HG02973 (cell line): ENCODE data around the gene RTN4RL1.

Experiments used
- ATAC-seq: cut with Tn5 transposase; IDR thresholded peaks from one replicate; pipeline ENCODE4 v1.9.1; 2021; ENCODE audit warnings: moderate library complexity; ENCODE audit not compliant: unreplicated experiment

Gene RTN4RL1

DNA sequence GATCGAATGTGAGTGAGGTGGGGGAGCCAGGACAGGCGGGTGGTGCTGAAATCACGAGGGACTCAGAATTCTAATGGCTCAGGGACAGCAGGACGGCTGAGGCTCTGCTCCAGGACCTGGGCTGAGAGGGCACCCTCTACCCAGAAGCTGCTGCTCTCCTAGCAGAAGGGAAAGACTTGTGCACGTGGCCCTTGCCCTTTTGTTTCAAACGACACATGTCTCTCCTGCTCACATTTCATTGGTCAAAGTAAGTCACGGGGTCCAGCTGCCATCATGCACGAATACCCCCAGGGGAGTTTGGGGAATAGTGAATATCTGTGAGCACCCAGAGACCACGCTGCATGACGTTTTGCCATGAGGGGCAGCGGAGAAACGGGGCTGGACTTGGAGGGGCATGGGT, 73.2 kb downstream of the RTN4RL1 start:
- no peak for ATAC-seq

- no peak for ATAC-seq
These were observed 75.4 kb downstream of the RTN4RL1 start for GRCh38 chr17:1949754-1950153.

GRCh38 chr17:1948517-1948825, 76.7 kb downstream of the RTN4RL1 start:
- ATAC-seq: no peak

- ATAC-seq: no peak
These were observed 77.2 kb downstream of the RTN4RL1 start for GRCh38 chr17:1947743-1948516.

DNA sequence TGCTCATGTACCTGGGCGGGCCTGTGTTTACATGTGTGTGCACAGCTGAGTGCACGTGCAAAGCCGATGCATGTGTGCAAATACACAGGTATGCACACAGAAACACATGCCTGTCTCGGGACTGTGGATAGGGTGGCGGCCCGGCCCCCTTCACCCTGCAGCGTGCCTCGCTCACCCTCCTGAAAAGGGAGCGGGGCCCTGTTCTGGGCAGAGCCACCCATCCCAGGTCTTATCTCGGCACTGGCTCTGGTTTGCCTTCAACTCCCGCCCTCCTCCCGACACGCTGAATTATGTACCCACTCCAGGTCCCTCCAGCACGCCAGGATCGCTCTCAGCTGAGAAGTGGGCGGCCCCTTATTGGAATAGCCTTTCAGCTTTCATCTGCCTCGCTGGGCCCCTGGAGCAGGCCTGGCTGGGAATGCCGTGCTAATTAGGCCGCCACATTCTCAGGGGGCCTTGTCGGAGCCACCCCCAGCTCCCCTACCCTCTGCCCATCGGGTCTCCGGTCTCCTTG, 77.8 kb downstream of the RTN4RL1 start:
- ATAC-seq: no peak

GRCh38 chr17:1946021-1946932, 78.9 kb downstream of the RTN4RL1 start:
- ATAC-seq: no peak

DNA sequence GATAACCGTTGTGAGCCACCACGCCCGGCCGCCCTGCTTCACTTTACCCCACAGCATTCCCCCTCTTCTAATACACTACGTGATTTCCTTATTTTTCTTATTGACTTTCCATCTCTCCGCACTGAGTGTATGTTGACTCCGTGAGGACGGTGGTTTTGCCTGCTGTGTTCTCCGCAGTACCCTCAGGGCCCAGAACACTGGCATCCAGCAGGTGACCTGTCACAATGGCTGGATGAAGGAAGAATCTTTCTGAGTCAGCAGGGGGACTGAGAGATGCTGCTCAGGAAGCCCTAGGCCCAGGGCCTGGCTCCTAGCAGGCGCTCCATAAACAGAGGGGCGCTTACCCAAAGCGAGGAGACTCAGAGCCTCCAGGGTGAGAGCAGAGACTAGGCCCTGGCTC, 79.5 kb downstream of the RTN4RL1 start:
- ATAC-seq: no peak

- no peak for ATAC-seq
These were observed 81.7 kb downstream of the RTN4RL1 start for GRCh38 chr17:1943436-1943831.

DNA sequence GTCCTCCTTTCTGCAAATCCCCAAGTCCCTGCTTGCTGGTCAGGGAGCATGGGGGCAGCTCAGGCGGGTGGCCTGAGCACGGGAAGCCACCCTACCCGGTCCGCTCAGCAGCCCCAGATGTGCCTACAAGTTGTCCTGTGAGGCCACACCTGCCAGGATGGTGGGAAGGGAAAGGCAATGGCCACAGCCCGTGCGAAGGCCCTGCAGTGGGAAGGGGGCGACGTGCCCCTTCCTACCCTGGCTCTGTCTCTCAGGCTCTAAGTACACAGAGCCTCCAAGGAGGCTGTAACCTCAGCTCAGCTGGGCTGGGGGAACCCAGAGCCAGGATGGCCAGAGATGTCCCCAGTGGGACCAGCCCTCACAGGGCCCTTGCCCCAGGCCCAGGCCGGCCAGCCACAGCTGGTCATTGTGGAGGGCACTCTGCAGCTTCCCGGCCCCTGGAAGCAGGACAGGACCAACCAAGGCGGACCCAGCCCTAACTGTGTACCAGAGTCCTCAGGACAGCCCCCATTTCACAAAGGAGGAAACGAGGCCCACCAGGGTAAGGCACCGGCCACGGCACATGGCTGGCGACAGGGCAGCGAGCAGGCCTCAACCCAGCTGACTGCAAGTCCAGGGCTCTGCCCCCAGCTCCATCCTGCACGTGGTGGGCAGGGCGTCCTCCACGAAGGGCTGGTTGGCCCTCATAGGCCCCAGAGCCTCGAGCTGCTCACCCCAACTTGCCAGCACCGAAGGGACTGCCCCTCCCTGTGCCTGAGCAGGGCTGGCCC, 82.3 kb downstream of the RTN4RL1 start:
- ATAC-seq: no peak

- ATAC-seq: no peak
These were observed 83.1 kb downstream of the RTN4RL1 start for GRCh38 chr17:1942066-1942365.

- ATAC-seq: no peak
These were observed 83.7 kb downstream of the RTN4RL1 start for GRCh38 chr17:1941272-1942065.

DNA sequence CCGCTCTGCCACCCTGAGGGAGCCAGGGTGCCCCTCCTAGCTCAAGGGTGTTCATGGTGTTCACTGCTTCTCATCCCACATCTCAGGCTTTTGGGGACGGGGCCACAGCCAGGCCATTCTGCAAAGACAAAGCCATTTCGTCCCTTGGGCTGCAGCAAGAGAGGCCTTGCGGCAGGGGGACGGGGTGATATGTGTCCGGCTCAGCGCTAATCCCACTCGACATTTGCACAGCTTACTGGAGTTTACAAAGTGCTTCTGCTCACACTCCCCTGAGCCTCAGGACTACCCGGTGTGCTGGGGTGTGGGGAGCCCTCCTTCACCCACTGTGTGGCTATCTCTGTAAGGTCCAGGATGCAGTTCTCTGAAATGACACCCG, 84.3 kb downstream of the RTN4RL1 start:
- ATAC-seq: no peak

DNA sequence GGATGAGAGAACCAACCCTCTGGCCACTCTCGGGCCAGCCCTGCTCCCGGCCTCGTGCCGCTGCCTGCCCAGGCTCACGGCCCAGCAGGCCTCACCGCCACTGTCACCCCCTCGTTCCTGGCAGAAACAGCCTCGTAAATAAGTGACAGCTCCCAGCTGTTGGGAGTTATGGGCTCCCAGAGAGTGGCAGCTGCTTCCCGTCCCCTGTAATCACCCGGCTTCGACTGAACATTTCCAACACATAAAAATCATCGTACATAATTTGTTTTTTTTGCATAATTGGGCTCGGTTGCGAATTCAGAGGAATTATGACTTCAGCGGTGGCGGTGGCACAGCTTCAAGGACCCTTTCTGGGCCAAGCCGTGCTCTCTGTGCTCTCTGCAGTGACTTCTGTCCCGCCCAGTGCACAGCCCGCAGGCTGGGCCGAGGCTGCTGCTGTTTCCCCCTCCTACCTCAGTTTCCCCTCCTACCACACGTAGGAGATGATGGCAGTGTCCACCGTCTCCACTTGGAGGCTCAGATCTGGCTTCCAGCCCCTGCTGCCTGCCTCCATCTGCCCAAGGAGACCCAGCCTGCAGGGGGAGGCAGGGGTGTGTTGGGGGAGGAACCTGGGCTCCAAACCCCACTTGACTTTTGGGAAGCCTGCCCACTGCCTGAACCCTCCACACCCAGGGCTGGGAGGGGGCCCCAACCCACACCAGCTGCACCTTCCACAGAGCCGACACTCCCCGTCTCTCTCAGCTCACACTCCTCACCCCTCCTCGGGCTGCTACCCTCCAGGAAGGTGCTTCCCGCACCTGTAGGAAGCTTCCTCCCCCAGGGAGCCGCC, 84.9 kb downstream of the RTN4RL1 start:
- no peak for ATAC-seq

GRCh38 chr17:1937461-1937860, 87.7 kb downstream of the RTN4RL1 start:
- no peak for ATAC-seq

- ATAC-seq: no peak
These were observed 88.4 kb downstream of the RTN4RL1 start for GRCh38 chr17:1936766-1937165.

- no peak for ATAC-seq
These were observed 90.2 kb downstream of the RTN4RL1 start for GRCh38 chr17:1934901-1935300.

GRCh38 chr17:1933875-1934715, 91.0 kb downstream of the RTN4RL1 start:
- no peak for ATAC-seq

DNA sequence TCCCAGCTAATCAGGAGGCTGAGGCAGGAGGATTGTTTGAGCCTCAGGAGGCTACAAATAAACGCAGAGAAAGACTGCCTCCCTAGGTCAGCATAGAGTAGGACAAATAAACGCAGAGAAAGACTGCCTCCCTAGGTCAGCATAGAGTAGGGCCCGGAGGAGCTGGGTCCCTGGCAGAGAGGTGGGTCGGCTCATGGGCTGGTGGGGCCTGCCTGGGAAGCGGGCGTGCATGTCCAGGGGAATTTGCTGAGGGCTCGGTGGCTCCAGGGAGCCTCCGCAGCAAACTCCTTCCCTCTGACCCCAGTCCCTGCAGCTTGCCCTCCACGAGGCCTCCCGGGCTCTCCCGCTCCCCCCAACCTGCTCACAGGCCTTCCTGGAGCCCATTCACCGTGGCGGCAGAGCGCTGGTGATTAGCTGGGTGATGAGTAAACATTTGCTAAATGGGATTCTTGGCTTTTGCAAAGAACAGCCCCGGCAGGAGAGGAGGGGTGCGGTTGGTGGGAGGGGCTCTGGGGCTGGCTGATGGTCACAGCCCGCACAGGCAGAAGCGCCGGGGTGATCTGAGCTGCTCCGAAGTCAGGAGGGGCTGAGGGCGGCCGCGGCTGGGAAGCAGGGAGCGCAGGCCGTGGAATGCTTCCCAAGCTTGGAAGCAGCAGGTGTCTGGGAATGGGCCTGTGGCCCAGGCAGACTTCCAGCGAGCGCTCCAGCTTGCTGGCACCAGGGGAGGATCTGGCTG, 93.1 kb downstream of the RTN4RL1 start:
- ATAC-seq: no peak

- ATAC-seq: no peak
These were observed 94.8 kb downstream of the RTN4RL1 start for GRCh38 chr17:1930337-1930645.
